Peyer's patch (tissue), 4 donors: ENCODE data around the gene ERCC8.

Experiments used
- CTCF ChIP-seq, 6 experiments: fragments of 450-650 bp in 4 of 6; fragments of 200-600 bp in 2 of 6; sonication (generic) in 1 of 6; IDR thresholded peaks; one replicate each; pipeline ENCODE4 v1.5.1; 2017 to 2019; ENCODE audit warnings: antibody characterized with exemption in 6 of 6, mild to moderate bottlenecking in 3 of 6, moderate library complexity in 1 of 6
- POLR2A ChIP-seq, 2 donors: fragments of 450-650 bp; IDR thresholded peaks; one replicate each; pipeline ENCODE4 v1.5.1; 2017; ENCODE audit warnings: antibody characterized with exemption in 2 of 2, mild to moderate bottlenecking in 2 of 2, moderate library complexity in 2 of 2

DNA sequence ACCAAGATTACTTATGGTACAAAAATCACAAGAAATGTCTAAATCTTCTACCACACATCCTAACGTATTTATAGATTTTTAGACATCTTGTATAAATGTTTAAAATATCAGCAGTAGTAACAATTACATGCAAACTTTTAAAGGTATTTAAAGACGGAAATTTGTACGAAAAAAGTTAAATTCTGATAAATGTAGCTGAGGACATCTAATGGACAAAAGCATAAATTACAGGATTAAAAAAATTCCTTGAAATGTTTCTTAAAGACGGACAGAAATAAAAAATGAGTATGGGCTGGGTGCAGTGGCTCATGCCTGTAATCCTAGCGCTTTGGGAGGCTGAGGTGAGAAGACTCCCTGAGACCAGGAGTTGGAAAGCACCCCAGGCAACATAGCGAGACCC, 15.8 kb downstream of the ERCC8 start:
- TF ChIP-seq CTCF (IDR thresholded peaks at IDR 0.05): peak in 2 of 6 experiments; percentile 21 to 23
- no peak for TF ChIP-seq POLR2A (IDR thresholded peaks at IDR 0.05)
